Measurements from ENCODE around the gene ANKRD45.
"Not testable (repeated sequence)": the region's sequence is repeated elsewhere in the genome, so short reads cannot be mapped to it uniquely, and the experiment has no call there.

Gene ANKRD45, protein sequence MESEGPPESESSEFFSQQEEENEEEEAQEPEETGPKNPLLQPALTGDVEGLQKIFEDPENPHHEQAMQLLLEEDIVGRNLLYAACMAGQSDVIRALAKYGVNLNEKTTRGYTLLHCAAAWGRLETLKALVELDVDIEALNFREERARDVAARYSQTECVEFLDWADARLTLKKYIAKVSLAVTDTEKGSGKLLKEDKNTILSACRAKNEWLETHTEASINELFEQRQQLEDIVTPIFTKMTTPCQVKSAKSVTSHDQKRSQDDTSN

DNA sequence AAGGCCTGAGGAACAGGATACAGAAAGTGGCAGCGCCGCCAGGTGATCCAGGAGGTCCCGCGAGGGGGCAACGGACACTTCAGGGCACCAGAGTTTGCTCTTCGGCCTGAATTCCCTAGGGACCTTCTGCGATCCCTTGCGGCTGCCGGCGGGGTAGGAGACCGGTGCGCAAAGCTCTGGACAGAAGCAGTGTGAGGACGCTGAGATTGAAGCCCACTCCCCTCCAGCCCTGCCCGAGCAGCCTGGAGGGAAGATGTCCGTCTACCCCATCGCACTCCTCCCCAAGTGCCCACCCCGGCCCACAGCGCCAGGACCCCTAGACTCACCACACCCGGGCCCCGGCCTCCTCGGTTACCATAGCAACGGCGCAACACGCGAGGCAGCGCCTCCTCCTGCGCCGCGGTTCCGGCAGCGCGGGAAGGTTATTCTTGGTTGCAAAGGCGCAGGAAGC, at the start of gene ANKRD45:
Gene ANKRD45 (minus strand): TSS at position 361 of the 451 bp plus-strand sequence. CDS start 10,433 bp downstream, outside the sequence.
- DNase-seq: no peak

DNA sequence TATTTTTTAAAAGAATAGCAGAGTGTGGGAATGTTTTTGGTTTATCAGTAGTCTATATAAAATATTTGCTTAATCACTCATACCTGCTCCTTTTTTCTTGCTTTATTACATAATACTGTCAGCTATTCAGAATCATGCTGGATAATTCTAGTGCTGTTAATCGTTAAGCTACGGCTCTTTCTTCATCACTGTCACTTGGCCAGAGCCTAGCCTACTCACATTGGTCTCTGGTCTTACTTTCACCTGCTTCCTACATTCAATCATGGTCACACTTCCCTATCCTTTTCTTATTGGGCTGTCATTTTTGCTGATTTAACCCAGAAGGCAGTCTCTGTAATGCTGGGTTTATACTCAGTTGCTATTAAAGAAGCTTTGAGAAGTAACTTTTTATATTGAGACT, 47.6 kb upstream of the ANKRD45 start:
- DNase-seq: no peak

DNA sequence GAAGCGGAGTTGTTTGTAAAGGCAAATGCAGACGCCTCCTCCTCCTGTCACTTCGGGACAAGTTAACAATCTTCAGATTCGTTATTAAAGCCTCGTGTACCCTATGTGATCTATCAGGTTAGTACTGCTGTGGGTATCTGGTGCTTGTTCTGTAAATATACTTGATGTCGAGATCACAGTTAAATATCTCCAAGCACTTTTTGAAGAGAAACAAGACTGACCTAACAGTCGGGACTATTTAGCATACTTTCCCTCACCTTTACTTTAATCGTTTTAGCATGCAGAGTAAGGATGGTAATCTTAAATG, 45.8 kb upstream of the ANKRD45 start:
- no peak for DNase-seq

DNA sequence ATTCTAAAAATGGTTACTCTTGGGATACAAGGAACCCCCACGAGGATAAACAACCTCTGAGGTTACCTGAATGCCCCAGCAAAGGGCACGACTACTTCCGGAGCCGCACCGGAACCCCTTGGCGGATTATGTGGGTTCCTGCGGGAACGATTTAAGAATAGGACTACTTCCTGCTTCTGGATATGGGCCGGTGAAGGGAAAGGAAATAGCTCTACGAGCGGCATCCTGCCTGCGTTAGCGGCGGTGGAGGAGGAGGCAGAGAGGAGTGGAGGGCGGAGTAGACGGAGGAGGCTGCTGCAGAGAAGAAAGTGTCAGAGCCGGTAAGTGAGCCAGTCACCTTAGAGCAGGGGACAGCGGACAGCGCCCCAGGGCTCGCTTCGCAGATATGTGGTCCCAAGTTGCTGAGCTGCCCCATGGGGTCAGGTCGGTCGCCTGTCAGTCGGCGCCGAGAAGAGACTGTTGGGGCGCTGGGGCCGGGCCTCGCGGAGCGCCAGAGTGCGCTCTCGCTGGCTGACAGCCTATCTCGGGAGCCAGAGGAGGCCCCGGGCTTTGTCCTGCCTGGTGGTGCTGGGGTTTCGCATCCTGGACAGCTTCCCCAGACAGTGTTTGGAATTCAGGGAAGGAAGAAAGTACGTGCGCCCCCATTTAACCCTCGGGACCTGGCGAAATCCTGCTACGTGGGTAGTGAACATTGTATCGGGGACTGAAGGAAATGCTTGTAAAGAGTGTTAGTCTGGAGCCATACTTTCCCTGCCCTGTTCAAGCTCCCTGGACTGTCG, 45.3 kb upstream of the ANKRD45 start, which contains the start of gene KLHL20:
Gene KLHL20 (plus strand): TSS at position 223 of the 779 bp plus-strand sequence. CDS start 1,063 bp downstream, outside the sequence.
- DNase-seq: peak; percentile 57

DNA sequence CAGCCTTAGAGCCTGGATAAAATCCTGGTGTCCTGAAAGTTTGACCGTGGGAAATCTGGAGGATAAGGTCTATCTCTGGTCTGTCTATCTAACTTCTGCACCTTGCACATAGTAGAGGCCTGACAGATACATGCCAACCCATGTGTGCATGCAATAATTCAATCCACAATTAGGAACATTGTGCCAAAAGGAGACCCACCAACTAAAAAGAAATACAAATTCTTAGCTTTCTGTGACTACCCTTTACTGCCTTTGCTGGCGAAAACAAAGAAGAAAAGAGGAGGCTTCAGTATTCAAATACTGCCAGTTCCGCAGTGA, 44.7 kb upstream of the ANKRD45 start:
- no peak for DNase-seq

DNA sequence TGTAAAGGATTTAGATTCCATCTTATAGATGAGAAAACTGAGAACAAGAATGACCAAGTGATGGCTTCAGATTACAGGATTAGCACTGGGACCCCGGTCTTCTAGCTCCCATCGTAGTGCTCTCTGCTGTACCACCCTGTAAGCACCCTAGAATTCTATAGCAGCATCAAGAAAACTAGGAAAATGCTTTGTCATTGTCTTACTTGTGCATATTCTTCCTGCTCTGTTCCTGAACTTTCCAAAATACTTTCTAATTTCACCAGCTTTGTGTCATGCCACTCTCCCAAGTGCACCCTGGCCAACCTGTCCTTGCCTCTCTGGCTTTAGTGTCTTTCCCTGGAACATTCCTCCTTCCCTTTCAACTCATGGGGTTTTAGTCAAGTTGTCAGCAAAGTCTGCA, 39.1 kb upstream of the ANKRD45 start:
- DNase-seq: no peak

DNA sequence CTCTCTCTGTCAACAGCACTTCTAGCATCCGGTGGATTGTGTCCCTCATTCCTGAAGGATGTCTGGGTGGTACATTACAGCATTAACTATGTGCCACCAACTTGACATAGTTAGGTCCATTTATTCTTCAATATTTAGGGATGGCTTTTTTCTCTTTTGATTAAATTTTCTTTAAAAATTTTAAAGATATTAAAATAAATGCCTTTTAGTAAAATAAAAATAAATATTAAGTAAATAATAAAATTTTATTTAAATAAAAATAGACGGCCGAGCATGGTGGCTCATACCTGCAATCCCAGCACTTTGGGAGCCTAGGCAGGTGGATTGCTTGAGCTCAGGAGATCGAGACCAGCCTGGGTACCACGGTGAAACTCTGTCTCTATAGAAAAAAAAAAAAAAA, 35.5 kb upstream of the ANKRD45 start:
- no peak for DNase-seq

DNA sequence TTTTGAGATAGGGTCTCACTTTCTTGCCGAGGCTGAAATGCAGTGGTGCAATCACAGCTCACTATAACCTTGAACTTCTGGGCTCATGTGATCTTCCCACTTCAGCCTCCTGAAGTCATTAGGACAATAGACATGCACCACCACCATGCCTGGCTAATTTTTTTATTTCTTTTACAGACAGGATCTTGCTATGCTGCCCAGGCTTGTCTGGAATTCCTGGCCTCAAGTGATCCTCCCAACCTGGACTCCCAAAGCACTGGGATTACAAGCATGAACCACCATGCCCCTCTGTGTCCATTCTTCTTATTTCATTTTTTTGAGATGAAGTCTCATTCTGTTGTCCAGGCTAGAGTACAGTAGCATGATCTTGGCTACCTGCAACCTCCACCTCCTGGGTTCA, 33.1 kb upstream of the ANKRD45 start:
- no peak for DNase-seq

DNA sequence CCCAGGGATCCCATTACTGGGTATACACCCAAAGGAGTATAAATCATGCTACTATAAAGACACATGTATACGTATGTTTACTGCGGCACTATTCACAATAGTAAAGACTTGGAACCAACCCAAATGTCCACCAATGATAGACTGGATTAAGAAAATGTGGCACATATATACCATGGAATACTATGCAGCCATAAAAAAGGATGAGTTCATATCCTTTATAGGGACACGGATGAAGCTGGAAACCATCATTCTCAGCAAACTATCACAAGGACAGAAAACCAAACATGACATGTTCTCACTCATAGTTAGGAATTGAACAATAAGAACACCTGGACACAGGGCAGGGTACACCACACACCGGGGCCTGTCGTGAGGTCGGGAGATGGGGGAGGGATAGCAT, 31.6 kb upstream of the ANKRD45 start:
- DNase-seq: not testable (repeated sequence)

DNA sequence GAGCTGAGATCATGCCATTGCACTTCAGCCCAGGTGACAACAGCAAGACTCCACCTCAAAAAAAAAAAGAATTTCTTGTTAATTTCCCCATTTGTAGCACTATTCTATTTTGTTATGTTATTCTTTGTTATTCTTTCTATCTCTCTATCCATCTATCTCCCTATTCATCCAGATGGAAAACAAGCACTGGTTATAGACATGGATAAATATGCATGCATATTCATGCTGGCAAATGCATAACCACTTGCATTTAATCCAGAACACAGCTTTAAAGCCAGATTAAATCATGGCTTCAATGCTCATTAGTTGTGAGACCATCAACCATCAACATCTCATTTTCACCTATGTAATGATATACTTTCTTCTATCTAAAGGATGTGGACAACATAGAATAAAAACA, 23.6 kb upstream of the ANKRD45 start:
- no peak for DNase-seq

DNA sequence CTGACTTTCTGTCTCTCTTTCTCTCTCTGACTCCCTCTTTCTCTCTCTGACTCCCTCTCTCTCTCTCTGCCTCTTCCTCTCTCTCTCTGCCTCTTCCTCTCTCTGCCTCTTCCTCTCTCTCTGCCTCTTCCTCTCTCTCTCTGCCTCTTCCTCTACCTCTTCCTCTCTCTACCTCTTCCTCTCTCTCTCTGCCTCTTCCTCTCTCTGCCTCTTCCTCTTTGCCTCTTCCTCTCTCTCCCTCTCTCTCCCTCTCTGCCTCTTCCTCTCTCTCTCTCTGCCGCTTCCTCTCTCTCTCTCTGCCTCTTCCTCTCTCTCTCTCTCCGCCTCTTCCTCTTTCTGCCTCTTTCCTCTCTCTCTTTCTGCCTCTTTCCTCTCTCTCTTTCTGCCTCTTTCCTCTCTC, 18.6 kb upstream of the ANKRD45 start:
- DNase-seq: no peak

DNA sequence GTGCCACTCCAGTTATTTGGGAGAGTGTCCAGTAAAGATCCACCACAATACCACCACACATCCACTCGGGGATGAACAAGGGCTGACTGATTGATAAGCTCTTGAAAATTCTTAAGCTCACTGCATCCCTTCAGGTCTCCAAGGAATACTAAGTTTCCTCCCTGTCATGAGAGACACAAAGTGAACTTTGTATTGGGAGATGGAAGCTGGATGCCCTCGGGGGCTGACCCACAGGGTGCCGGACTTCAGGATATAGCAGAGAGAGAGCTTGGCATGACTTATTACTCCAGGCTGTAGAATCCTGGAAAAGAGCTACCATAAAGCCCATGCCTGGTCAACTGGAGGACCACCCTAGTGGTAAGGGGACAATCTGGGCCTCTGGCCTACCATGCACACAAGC, 15.5 kb upstream of the ANKRD45 start:
- not testable (repeated sequence) for DNase-seq

DNA sequence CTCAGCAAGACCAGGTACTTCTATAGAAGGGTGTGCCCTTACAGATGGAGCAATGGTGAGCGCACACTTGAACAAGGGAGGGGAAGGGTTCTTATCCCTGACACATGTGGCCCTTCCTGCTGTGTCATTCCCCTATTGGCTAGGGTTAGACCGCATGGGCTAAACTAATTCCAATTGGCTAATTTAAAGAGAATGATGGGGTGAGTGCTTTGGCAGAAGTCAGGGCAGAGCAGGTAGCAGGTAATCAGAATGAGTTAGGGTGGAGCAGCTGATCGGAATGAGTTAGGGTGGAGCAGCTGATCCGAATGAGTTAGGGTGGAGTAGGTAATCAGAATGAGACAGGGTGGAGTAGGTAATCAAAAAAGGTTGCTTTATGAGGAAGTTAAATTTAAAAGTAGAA, 14.2 kb upstream of the ANKRD45 start:
- not testable (repeated sequence) for DNase-seq

DNA sequence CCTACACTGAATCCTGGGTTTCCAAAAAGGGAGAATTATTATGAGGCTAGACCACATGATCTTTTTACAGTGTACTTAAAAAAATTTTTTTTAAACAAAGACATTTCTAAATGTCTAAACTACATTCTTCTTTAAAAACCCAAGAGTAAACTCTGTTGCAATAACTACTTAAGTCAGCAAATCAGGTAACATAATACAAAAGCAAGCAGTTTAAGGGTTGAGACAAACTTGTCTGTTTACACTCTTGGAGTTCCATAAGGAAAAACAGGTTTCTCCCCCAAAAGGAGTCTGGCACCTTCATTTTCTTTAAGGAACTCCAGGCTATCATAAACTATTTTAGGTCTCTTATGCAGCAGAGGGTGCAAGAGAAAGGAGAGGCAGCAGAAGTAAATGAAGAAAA, 12.5 kb upstream of the ANKRD45 start:
- DNase-seq: no peak

DNA sequence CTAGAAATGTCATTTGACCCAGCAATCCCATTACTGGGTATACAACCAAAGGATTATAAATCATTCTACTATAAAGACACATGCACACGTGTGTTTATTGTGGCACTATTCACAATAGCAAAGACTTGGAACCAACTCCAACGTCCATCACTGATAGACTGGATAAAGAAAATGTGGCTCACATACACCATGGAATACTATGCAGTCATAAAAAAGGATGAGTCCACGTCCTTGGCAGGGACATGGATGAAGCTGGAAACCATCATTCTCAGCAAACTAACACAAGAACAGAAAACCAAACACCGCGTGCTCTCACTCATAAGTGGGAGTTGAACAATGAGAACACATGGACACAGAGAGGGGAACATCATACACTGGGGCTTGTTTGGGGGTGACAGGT, 10.5 kb upstream of the ANKRD45 start:
- DNase-seq: not testable (repeated sequence)

DNA sequence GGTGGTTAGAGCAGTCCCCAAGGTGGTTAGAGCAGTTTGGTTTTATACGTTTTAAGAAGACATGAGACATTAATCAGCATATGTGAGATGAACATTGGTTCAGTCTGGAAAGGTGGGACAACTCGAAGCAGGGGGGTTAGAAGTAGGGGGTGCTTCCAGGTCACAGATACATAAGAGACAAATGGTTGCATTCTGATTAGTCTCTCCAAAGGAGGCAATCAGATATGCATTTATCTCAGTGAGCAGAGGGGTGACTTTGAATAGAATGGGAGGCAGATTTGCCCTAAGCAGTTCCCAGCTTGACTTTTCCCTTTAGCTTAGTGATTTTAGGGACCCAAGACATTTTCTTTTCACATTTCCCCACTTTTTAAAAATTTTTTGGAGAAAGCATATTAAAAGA, 4.8 kb upstream of the ANKRD45 start:
- not testable (repeated sequence) for DNase-seq

DNA sequence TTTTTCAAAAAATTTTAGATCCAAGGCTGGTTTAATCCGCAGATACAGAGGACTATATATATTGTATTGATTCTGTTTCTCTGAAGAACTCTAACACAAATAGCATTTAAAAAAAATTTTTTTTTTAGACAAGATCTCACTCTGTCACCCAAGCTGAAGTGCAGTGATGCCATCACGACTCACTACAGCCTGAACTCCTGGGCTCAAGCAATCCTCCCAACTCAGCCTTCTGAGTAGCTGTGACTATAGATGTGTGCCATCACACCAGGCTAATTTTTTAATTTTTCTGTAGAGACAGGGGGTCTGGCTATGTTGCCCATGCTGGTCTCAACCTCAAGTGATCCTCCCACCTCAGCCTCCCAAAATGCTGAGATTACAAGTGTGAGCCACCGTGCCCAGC, 3.0 kb downstream of the ANKRD45 start:
- DNase-seq: no peak

DNA sequence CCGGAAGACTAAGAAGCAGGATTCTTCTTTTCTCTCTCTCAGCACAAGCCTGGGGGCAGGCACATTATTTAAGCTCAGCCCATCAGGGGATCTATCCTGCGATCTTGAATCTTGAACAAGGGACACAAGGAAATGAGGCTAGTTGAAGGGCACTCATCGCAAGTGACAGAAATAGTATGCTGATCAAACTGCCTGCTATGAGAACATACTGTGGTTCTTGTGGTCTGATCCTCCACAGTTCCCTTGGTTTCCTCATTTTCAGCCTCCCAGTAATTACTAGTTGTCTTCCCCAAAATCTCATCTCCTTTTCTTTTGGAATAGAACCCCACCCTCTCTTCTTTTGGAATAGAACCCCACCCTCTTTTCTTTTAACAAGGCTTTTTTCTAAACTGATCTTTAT, 6.5 kb downstream of the ANKRD45 start:
- no peak for DNase-seq

DNA sequence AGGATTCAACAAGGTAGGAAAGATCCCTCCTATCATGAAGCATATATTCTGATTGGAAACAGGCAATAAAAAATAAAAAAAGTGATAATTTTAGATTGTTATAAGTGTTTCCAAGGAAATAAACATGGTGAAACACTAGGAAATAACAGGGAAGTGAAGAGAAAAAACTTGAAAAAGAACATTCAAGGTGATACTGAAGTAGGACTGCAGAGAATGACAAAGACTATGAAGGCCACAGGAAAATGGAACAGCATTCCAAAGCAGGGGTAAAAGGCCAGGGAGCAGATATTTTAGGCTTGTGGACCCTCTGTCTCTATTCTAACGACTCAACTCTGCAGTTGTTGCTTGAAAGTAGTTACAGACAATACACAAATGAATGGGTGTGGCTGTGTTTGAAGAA, 7.9 kb downstream of the ANKRD45 start:
- no peak for DNase-seq

DNA sequence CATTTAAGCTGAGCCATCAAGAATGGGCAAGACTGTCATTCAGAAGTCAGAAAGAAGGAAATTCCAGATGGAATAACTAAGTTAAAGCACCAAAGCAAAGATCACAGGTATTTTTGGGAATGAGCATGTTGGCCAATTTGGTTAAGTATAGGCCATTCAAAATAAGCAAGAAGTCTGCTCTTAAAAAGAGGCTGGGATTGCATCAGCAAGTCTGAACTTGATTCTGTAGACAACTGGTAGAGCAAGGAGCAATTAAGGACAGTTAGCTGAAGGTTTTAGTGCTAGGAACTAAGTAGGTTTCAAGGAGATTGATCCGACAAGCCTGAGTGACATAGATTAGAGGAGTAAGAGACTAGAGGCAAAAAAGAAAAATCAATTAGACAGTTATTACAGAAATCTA, 8.4 kb downstream of the ANKRD45 start:
- DNase-seq: no peak

DNA sequence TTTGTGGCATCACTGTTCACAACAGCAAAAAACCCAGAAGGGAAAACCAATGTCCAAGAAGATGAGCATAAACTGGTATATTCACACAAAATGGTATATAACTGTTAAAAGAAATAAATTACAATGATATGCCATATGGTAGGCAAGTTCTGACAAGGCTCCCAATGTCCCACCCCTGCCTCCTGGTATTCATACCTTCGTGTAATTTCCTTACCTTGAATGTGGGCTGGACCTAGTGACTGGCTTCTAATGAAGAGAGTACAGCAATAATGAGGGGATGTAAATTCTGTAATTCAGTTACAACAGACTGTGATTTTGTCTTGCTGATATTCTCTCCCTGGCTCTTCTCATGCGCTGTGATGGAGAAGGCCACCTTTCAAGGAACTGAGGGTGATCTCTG, 9.3 kb downstream of the ANKRD45 start:
- DNase-seq: no peak

DNA sequence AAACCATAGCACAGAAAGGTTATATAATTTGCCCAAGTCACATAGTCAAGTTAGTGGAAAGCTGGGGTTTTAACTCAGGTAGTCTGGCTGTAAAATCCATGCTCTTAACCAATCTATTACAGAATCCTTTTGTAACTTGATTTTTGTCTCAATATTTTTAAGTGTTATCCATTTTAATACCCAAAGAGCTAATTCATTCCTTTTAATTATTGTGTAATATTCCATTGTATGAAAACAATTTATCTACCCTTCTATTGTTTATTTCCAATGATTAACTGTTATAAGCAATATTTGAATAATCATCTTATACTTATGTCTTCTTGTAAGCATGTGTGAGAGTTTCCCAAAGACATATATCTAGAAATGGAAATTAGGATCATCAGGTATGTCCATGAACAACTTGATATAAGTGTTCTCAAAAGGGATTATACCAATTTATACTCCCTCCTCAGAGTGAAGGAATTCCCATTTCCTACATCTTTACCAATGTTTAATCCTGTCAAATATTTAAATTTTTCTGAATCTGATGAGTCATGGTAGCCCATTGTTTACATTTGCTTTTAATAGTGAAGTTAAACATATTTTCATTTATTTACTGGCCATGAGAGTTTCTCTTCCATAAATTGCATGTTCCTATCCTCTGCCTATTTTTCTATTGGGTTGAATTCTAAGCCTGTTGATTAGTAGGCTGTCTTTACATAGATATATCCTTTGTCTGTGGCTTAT, 20.6 kb downstream of the ANKRD45 start:
- no peak for DNase-seq

DNA sequence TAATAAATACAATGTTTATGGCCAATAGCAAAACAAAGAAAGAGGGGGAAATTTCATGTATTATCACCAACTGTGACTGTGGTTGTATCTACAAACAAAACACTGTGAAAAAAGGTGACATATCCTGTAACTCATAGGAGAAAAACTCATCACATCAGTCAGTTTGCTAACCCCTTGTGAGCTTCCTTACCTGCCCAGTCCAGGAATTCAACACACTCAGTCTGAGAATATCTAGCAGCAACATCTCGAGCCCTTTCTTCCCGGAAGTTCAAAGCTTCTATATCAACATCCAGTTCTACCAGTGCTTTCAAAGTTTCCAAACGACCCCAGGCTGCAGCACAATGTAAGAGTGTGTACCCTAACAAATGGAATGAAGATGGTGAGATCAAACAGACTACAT, 23.0 kb downstream of the ANKRD45 start:
- DNase-seq: no peak
